ENCODE measurements around the gene CAMK2B.

DNA sequence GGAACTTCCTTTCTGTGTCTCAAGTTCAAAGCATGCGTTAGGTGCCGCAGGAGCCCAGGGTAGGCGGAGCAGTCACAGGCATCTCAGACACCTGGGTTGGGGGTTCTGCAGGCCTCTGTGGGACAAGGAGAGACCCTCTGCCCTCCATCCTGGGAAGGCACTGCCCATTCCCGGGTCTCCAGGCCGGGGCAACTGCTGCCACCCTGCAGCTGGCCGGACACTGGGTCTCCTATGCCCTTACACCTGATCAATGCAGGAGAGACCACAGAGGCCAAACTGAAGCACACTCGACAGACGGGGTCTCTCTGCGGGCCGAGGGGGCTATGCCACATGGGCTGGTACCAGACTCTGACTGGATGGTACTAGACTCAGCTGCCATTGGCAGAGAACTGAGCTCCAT lies 87.7 kb downstream of the CAMK2B start:
- no peak for TF ChIP-seq CTCF (IDR thresholded peaks at IDR 0.05; ENCODE audit: borderline replicate concordance, extremely low read depth, low read length, poor library complexity, severe bottlenecking)
- TF ChIP-seq EZH2 (IDR thresholded peaks at IDR 0.05; ENCODE audit: borderline replicate concordance, low read depth, low read length, severe bottlenecking), result no peak
